OCI-LY7 (cell line): Measurements from ENCODE around the gene MPRIP. TPM values are rescaled to one million over a fixed set of nuclear protein-coding genes. Genes with fewer than 3 reads are reported as not detected.

Experiments used
- BruUV-seq: library from RNA; stranded (reverse); fragments of 400-500 nt; replicated peaks from 2 replicates; lab custom pipeline; 2021; lab: Mats Ljungman, UMichigan
- CTCF ChIA-PET: fragments of 300-600 bp; sonication (Branson Sonifier 250); formaldehyde crosslinking; loops from one replicate; lab custom pipeline; 2022; ENCODE audit warnings: antibody characterized with exemption; ENCODE audit not compliant: unreplicated experiment; lab: Charles Lee
- POLR2A ChIA-PET: fragments of 300-600 bp; sonication (Branson Sonifier 250); formaldehyde crosslinking; loops from one replicate; lab custom pipeline; 2022; ENCODE audit warnings: antibody characterized with exemption; lab: Charles Lee
- DNase-seq: peaks from one replicate; pipeline ENCODE4 v3.0.0-alpha.2; 2015; ENCODE audit warnings: low spot score
- H2AFZ ChIP-seq: fragments of 200-600 bp; sonication (generic), shearing (Covaris generic); 2 replicates; pipeline ENCODE4 v1.6.1; 2014; ENCODE audit warnings: mild to moderate bottlenecking, antibody characterized with exemption, low read length, moderate library complexity
- H3K27ac ChIP-seq: fragments of 200-600 bp; sonication (generic); 2 replicates; pipeline ENCODE4 v1.5.1; 2014; ENCODE audit warnings: mixed run types, low read depth, mild to moderate bottlenecking, moderate library complexity, low read length, inconsistent platforms; ENCODE audit not compliant: poor library complexity, severe bottlenecking
- H3K36me3 ChIP-seq: fragments of 200-600 bp; sonication (generic); 2 replicates; pipeline ENCODE4 v1.6.1; 2014; ENCODE audit warnings: mild to moderate bottlenecking, antibody characterized with exemption, low read length, moderate library complexity, mixed read lengths; ENCODE audit not compliant: insufficient read depth
- H3K4me1 ChIP-seq: fragments of 200-600 bp; sonication (generic); 2 replicates; pipeline ENCODE4 v1.5.1; 2014; ENCODE audit warnings: mild to moderate bottlenecking, low read length; ENCODE audit not compliant: insufficient read depth, poor library complexity, severe bottlenecking
- H3K4me2 ChIP-seq: fragments of 200-600 bp; sonication (generic); 2 replicates; pipeline ENCODE4 v1.6.1; 2014; ENCODE audit warnings: mild to moderate bottlenecking, low read length
- H3K4me3 ChIP-seq: fragments of 200-600 bp; sonication (generic); 2 replicates; pipeline ENCODE4 v1.5.1; 2014; ENCODE audit warnings: mild to moderate bottlenecking, low read depth, low read length; ENCODE audit not compliant: poor library complexity, severe bottlenecking
- H3K79me2 ChIP-seq: fragments of 200-600 bp; sonication (generic); 2 replicates; pipeline ENCODE4 v1.6.1; 2016; ENCODE audit warnings: low read depth, mild to moderate bottlenecking, low read length, moderate library complexity, mixed read lengths; ENCODE audit not compliant: insufficient read depth
- H3K9me2 ChIP-seq: fragments of 200-600 bp; sonication (generic); 2 replicates; pipeline ENCODE4 v1.6.1; 2016; ENCODE audit warnings: mild to moderate bottlenecking, low read length, mixed read lengths; ENCODE audit not compliant: insufficient read depth
- H3K9me3 ChIP-seq: fragments of 200-600 bp; sonication (generic); 2 replicates; pipeline ENCODE4 v1.6.1; 2014; ENCODE audit warnings: mild to moderate bottlenecking, mixed run types, low read length, mixed read lengths
- H4K20me1 ChIP-seq: fragments of 200-600 bp; sonication (generic); 2 replicates; pipeline ENCODE4 v1.6.1; 2014; ENCODE audit warnings: mild to moderate bottlenecking, antibody characterized with exemption, low read length, moderate library complexity, mixed read lengths; ENCODE audit not compliant: insufficient read depth
- CTCF ChIP-seq: fragments of 200-600 bp; sonication (generic); conservative IDR thresholded peaks from 2 replicates; pipeline ENCODE4 v1.5.1; 2014; ENCODE audit warnings: mild to moderate bottlenecking, antibody characterized with exemption, low read length, moderate library complexity, mixed read lengths
- EZH2phosphoT487 ChIP-seq: fragments of 200-600 bp; sonication (generic); IDR thresholded peaks from 2 replicates; pipeline ENCODE4 v1.6.1; 2018; ENCODE audit warnings: low read depth, borderline replicate concordance, mild to moderate bottlenecking, mixed run types, antibody characterized with exemption, low read length, moderate library complexity, mixed read lengths
- intact Hi-C: fragments of 100-400 bp; cut with micrococcal nuclease; formaldehyde crosslinking; loops from one replicate; pipeline ENCODE4 v1.10.0; 2022; ENCODE audit not compliant: unreplicated experiment
- total RNA-seq, 2 experiments: library from RNA; depleted of rRNA in 1 of 2; stranded (reverse); fragments of >200 nt in 1 of 2; shearing (Covaris generic) in 1 of 2; gene quantifications; 2 replicates each; pipeline ENCODE4 v1.2.3, GENCODE V29; 2014 to 2022

Gene MPRIP
- total RNA-seq, 2 experiments from 2014 or later = 73.3 to 109 TPM

GRCh38 chr17:17151055-17151454 lies 108.8 kb downstream of the MPRIP start:
- intact Hi-C loops = no loop called here
- H3K4me1 ChIP-seq = no peaks in the 10 kb centered on the region

GRCh38 chr17:17151541-17151940 lies 109.3 kb downstream of the MPRIP start:
- no TSS peak for BruUV-seq
- no peaks in the 10 kb centered on the region for H4K20me1 ChIP-seq
- no peak overlapping the region for H3K27ac ChIP-seq
- no peaks in the 10 kb centered on the region for H3K4me1 ChIP-seq
- intact Hi-C loops = no loop called here
- ChIA-PET POLR2A (no interaction called here), CTCF (no interaction called here)
- H3K9me2 ChIP-seq = no peaks in the 10 kb centered on the region
- TF ChIP-seq EZH2phosphoT487 = no peak
- DNase-seq = no peak
- H3K79me2 ChIP-seq = no peaks in the 10 kb centered on the region
- no peak overlapping the region for H3K4me2 ChIP-seq
- no peak overlapping the region for H3K4me3 ChIP-seq
- H2AFZ ChIP-seq = no peak overlapping the region
- H3K36me3 ChIP-seq = peaks cover 12% of the 10 kb centered on the region; the same call in 1 of the 2 replicates
- no peaks in the 10 kb centered on the region for H3K9me3 ChIP-seq

More at GRCh38 chr17:17151055-17151454, 108.8 kb downstream of the MPRIP start:
- ChIA-PET CTCF (no interaction called here), POLR2A (no interaction called here)
- Histone ChIP-seq H3K27ac (no peak overlapping the region), H3K9me3 (no peaks in the 10 kb centered on the region), H4K20me1 (no peaks in the 10 kb centered on the region), H3K9me2 (no peaks in the 10 kb centered on the region), H3K36me3 (peaks cover 9% of the 10 kb centered on the region; the same call in 1 of the 2 replicates), H3K4me2 (no peak overlapping the region), H2AFZ (no peak overlapping the region), H3K4me3 (no peak overlapping the region), H3K79me2 (no peaks in the 10 kb centered on the region)
- BruUV-seq = no TSS peak
- DNase-seq = no peak
- no peak for TF ChIP-seq CTCF
- TF ChIP-seq EZH2phosphoT487 = no peak

- BruUV-seq = no TSS peak
- TF ChIP-seq EZH2phosphoT487 (no peak), CTCF (no peak)
- H2AFZ ChIP-seq = no peak overlapping the region
- DNase-seq = no peak
- no peaks in the 10 kb centered on the region for H3K9me3 ChIP-seq
- H3K4me1 ChIP-seq = no peaks in the 10 kb centered on the region
- intact Hi-C loops = no loop called here
- H4K20me1 ChIP-seq = no peaks in the 10 kb centered on the region
- CTCF ChIA-PET = no interaction called here
- H3K9me2 ChIP-seq = no peaks in the 10 kb centered on the region
- no peaks in the 10 kb centered on the region for H3K79me2 ChIP-seq
- POLR2A ChIA-PET = no interaction called here
- no peak overlapping the region for H3K4me3 ChIP-seq
- peaks cover 12% of the 10 kb centered on the region; the same call in 1 of the 2 replicates for H3K36me3 ChIP-seq
- H3K4me2 ChIP-seq = no peak overlapping the region
- no peak overlapping the region for H3K27ac ChIP-seq
Measured at GRCh38 chr17:17151962-17152361, 109.7 kb downstream of the MPRIP start.
